ENCODE measurements around the gene ACRBP. TPM values are rescaled to one million over a fixed set of nuclear protein-coding genes. Genes with fewer than 3 reads are reported as not detected.
A peak's percentile ranks its signal among the peaks of the same experiment; 100 is the strongest.

Gene ACRBP
- total RNA-seq (1.4 TPM), polyA plus RNA-seq (ENCODE audit: insufficient read depth in 1 of 8, insufficient read length in 8 of 8, low replicate concordance in 1 of 8) (1 to 10 TPM; 1.7 to 4.3 (median 2.3) TPM)
- long read RNA-seq, donor 1, result 0 reads
- long read RNA-seq, donor 2, result 0 reads
- long read RNA-seq, donor 3, partial matches to known transcripts, result 0 of 1 reads
- long read RNA-seq, donor 3, other reads (novel, unspliced or antisense), result 0 of 1 reads
- long read RNA-seq, donor 4, partial matches to known transcripts, result 0 of 1 reads
- long read RNA-seq, donor 4, other reads (novel, unspliced or antisense), result 0 of 1 reads
- long read RNA-seq, donor 5, partial matches to known transcripts, result 0 of 1 reads
- long read RNA-seq, donor 5, other reads (novel, unspliced or antisense), result 0 of 1 reads
- long read RNA-seq, donor 6, result 0 reads
- long read RNA-seq, donor 7, result 0 reads
- long read RNA-seq, donor 8, result 0 reads
- long read RNA-seq, donor 9, result 0 reads
- long read RNA-seq, donor 10, partial matches to known transcripts, result 0 of 1 reads
- long read RNA-seq, donor 10, other reads (novel, unspliced or antisense), result 0 of 1 reads
- long read RNA-seq, donor 11, result 0 reads

- peak within 1 kb of the TSS; percentile 44 for H3K4me3 ChIP-seq (ENCODE audit: low read length)
- peaks cover 10% of the 10 kb centered on the region for H3K4me1 ChIP-seq (ENCODE audit: control insufficient read depth, insufficient read depth, low read length)
- H3K36me3 ChIP-seq (ENCODE audit: control insufficient read depth, insufficient read depth, low read length), result peaks cover 33% of the 10 kb centered on the region
- H3K27ac ChIP-seq (ENCODE audit: low read length), result no peak within 1 kb of the TSS
- no peaks in the 10 kb centered on the region for H3K27me3 ChIP-seq (ENCODE audit: control insufficient read depth, insufficient read depth, low read length)
- WGBS (ENCODE audit: insufficient coverage), result 2% methylated on average over 38 of the region's 38 CpGs
- H3K9me3 ChIP-seq (replicated peaks; ENCODE audit: control insufficient read depth, low read depth, low read length), result no peaks in the 10 kb centered on the region
- DNase-seq, result peak; percentile 84
Observed at GRCh38 chr12:6647083-6647604, at the start of gene ACRBP. ACRBP (minus strand) TSS chr12:6647432; CDS start chr12:6647366, 66 bp downstream.

DNA sequence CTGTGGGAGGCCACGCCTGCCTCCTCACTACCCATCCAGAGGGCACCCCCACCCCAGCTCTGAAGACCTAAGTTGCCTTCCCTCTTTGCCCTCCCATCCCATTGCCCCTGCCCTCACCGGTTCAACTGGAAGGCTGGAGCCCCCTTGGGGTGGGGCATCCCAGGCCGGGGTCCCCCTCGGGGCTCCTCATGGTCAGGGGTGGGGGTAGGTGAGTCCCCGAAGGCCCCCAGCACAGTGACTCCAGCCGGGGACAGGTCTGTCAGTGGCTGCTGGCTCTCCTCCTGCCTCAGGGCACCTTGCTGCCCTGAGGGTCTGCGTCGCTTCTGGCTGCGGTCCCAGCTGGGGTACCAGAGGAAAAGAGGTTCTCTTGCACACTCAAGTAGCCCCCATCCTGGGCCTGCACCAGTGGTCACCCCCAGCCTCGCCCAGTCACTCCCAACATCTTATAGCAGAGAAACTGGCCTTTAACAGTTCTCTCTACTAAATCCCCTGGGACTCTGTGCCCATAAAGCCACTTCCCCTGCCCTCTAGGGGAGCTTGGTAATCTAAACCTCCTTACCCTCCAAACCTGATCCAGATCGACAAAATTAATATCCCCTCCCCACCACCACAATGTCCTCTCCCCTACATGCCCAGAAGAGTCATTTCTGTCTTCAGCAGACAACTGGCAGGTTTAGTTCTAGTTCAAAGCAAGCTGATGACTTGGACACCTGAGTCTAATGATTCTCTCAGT lies 48.2 kb upstream of the ACRBP start:
- no peak overlapping the region for H3K27ac ChIP-seq (ENCODE audit: low read length)
- H3K36me3 ChIP-seq (ENCODE audit: control insufficient read depth, insufficient read depth, low read length), result no peaks in the 10 kb centered on the region
- peaks cover 6% of the 10 kb centered on the region for H3K4me1 ChIP-seq (ENCODE audit: control insufficient read depth, insufficient read depth, low read length)
- peaks cover 23% of the 10 kb centered on the region for H3K27me3 ChIP-seq (ENCODE audit: control insufficient read depth, insufficient read depth, low read length)
- no peak overlapping the region for H3K4me3 ChIP-seq (ENCODE audit: low read length)
- 73% methylated on average over 5 of the region's 11 CpGs for WGBS (ENCODE audit: insufficient coverage)
- no peaks in the 10 kb centered on the region for H3K9me3 ChIP-seq (replicated peaks; ENCODE audit: control insufficient read depth, low read depth, low read length)
- no peak for DNase-seq

DNA sequence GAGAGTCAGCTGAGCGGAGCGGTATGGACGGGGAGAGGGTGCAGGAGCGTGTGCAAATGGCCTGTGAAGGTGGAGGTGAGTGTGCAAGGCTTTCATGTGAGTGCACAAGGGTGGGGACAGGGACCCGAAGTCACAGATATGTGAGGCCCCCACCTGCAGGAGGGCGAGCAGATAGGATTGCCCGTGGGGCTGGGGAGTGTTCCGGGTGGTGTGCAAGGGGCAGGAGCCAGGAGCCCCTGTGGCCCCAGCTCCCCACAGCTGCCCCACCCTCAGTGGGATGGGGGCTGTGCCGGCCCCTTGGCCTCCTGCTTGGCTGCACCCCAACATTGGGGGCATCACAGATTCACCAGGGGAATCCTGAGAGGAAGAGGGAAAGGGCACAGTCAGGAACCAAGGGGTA lies 47.5 kb upstream of the ACRBP start:
- Histone ChIP-seq H3K4me1 (ENCODE audit: control insufficient read depth, insufficient read depth, low read length) (peaks cover 9% of the 10 kb centered on the region), H3K36me3 (ENCODE audit: control insufficient read depth, insufficient read depth, low read length) (no peaks in the 10 kb centered on the region), H3K4me3 (ENCODE audit: low read length) (no peak overlapping the region), H3K27ac (ENCODE audit: low read length) (no peak overlapping the region), H3K9me3 (replicated peaks; ENCODE audit: control insufficient read depth, low read depth, low read length) (no peaks in the 10 kb centered on the region), H3K27me3 (ENCODE audit: control insufficient read depth, insufficient read depth, low read length) (peaks cover 16% of the 10 kb centered on the region)
- no peak for DNase-seq
- 87% methylated on average over 7 of the region's 9 CpGs for WGBS (ENCODE audit: insufficient coverage)

DNA sequence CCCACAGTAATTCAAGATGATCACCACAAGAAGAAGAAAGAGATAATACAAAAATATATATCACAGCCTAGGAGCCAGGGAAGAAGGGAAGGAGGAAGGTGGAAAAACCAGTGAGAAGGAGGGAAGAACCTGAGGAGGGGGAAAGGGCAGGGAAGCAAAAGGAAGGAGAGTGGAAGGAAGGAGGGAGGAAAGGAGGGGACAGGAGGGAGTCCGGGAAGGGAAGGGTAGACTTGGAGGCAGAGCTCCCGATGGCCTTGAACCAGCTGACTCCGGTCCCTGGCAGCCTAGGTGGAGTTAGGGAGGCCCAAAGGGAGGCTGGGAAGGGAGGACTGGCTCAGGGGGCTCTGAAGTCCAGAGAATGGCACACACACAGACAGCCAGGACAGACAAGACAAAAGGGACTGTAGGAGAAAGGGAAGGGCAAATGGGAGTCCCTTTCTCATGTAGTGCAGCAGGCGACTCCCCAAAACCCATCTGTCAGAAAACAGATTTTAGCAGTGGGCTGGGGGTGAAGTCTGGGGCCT lies 46.7 kb upstream of the ACRBP start:
- Histone ChIP-seq H3K36me3 (ENCODE audit: control insufficient read depth, insufficient read depth, low read length) (no peaks in the 10 kb centered on the region), H3K9me3 (replicated peaks; ENCODE audit: control insufficient read depth, low read depth, low read length) (no peaks in the 10 kb centered on the region), H3K4me3 (ENCODE audit: low read length) (no peak overlapping the region), H3K27ac (ENCODE audit: low read length) (no peak overlapping the region), H3K4me1 (ENCODE audit: control insufficient read depth, insufficient read depth, low read length) (peaks cover 9% of the 10 kb centered on the region), H3K27me3 (ENCODE audit: control insufficient read depth, insufficient read depth, low read length) (peaks cover 9% of the 10 kb centered on the region)
- no peak for DNase-seq
- WGBS (ENCODE audit: insufficient coverage), result 74% methylated on average over 3 of the region's 4 CpGs

- H3K27ac ChIP-seq (ENCODE audit: low read length), result no peak overlapping the region
- no peak for DNase-seq
- H3K9me3 ChIP-seq (replicated peaks; ENCODE audit: control insufficient read depth, low read depth, low read length), result no peaks in the 10 kb centered on the region
- peaks cover 14% of the 10 kb centered on the region for H3K4me1 ChIP-seq (ENCODE audit: control insufficient read depth, insufficient read depth, low read length)
- no peak overlapping the region for H3K4me3 ChIP-seq (ENCODE audit: low read length)
- H3K36me3 ChIP-seq (ENCODE audit: control insufficient read depth, insufficient read depth, low read length), result no peaks in the 10 kb centered on the region
- no CpG with 5 or more reads among the region's 2 CpGs for WGBS (ENCODE audit: insufficient coverage)
- H3K27me3 ChIP-seq (ENCODE audit: control insufficient read depth, insufficient read depth, low read length), result peaks cover 2% of the 10 kb centered on the region
Observed at GRCh38 chr12:6692888-6693287, 45.7 kb upstream of the ACRBP start.

DNA sequence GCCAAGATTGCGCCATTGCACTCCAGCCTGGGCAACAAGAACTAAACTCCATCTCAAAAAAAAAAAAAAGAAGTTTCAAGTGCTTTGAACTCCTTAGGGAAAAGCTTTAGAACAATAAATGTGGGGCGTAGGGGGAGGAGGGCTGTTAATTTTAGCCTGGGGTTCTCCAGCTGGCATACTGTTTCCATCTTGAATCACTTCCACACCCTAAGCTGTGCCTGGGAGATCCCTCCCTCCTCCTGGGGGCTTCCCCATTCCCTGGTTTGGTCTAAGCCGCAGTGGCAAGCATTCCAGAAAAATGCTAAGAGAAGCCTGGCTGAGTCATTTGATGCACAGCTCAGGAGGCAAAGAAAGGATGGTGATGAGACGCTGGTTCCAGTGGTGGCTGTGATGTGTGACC lies 44.2 kb upstream of the ACRBP start:
- 60% methylated on average over 1 of the region's 4 CpGs for WGBS (ENCODE audit: insufficient coverage)
- Histone ChIP-seq H3K4me1 (ENCODE audit: control insufficient read depth, insufficient read depth, low read length) (peaks cover 19% of the 10 kb centered on the region), H3K27ac (ENCODE audit: low read length) (no peak overlapping the region), H3K4me3 (ENCODE audit: low read length) (no peak overlapping the region), H3K36me3 (ENCODE audit: control insufficient read depth, insufficient read depth, low read length) (peaks cover 3% of the 10 kb centered on the region), H3K27me3 (ENCODE audit: control insufficient read depth, insufficient read depth, low read length) (no peaks in the 10 kb centered on the region), H3K9me3 (replicated peaks; ENCODE audit: control insufficient read depth, low read depth, low read length) (no peaks in the 10 kb centered on the region)
- no peak for DNase-seq

GRCh38 chr12:6688999-6689882 lies 42.0 kb upstream of the ACRBP start, which contains the start of gene ZNF384:
ZNF384 (minus strand) TSS chr12:6689375; CDS start chr12:6679520, 9,855 bp downstream.
- no peaks in the 10 kb centered on the region for H3K9me3 ChIP-seq (replicated peaks; ENCODE audit: control insufficient read depth, low read depth, low read length)
- peak; percentile 100 for DNase-seq
- peaks cover 19% of the 10 kb centered on the region for H3K4me1 ChIP-seq (ENCODE audit: control insufficient read depth, insufficient read depth, low read length)
- peak within 1 kb of the TSS; percentile 98 for H3K27ac ChIP-seq (ENCODE audit: low read length)
- H3K4me3 ChIP-seq (ENCODE audit: low read length), result peak within 1 kb of the TSS; percentile 83
- no peaks in the 10 kb centered on the region for H3K27me3 ChIP-seq (ENCODE audit: control insufficient read depth, insufficient read depth, low read length)
- WGBS (ENCODE audit: insufficient coverage), result 1% methylated on average over 34 of the region's 72 CpGs
- H3K36me3 ChIP-seq (ENCODE audit: control insufficient read depth, insufficient read depth, low read length), result peaks cover 3% of the 10 kb centered on the region

- Histone ChIP-seq H3K4me1 (ENCODE audit: control insufficient read depth, insufficient read depth, low read length) (peaks cover 19% of the 10 kb centered on the region), H3K4me3 (ENCODE audit: low read length) (peak overlapping the region; percentile 83), H3K27me3 (ENCODE audit: control insufficient read depth, insufficient read depth, low read length) (no peaks in the 10 kb centered on the region), H3K9me3 (replicated peaks; ENCODE audit: control insufficient read depth, low read depth, low read length) (no peaks in the 10 kb centered on the region), H3K27ac (ENCODE audit: low read length) (peak overlapping the region; percentile 98), H3K36me3 (ENCODE audit: control insufficient read depth, insufficient read depth, low read length) (peaks cover 4% of the 10 kb centered on the region)
- DNase-seq, result no peak
- 0% methylated on average over 8 of the region's 13 CpGs for WGBS (ENCODE audit: insufficient coverage)
Observed at GRCh38 chr12:6688543-6688998, 41.3 kb upstream of the ACRBP start.

- H3K4me1 ChIP-seq (ENCODE audit: control insufficient read depth, insufficient read depth, low read length), result peaks cover 19% of the 10 kb centered on the region
- H3K27ac ChIP-seq (ENCODE audit: low read length), result no peak overlapping the region
- no peaks in the 10 kb centered on the region for H3K9me3 ChIP-seq (replicated peaks; ENCODE audit: control insufficient read depth, low read depth, low read length)
- H3K36me3 ChIP-seq (ENCODE audit: control insufficient read depth, insufficient read depth, low read length), result peaks cover 20% of the 10 kb centered on the region
- no peak for DNase-seq
- no peaks in the 10 kb centered on the region for H3K27me3 ChIP-seq (ENCODE audit: control insufficient read depth, insufficient read depth, low read length)
- no peak overlapping the region for H3K4me3 ChIP-seq (ENCODE audit: low read length)
- WGBS (ENCODE audit: insufficient coverage), result no CpG with 5 or more reads among the region's 3 CpGs
Observed at GRCh38 chr12:6685814-6686213, 38.6 kb upstream of the ACRBP start.

Measured in muscle of leg (tissue), 16 donors.